ENCODE measurements around the gene RNF11. TPM values are rescaled to one million over a fixed set of nuclear protein-coding genes. Genes with fewer than 3 reads are reported as not detected.

RNF11 gene
- total and polyA plus RNA-seq, 4 donors = 24.1 to 102 (median 48.7) TPM

GRCh38 chr1:51193564-51193963, 42.5 kb upstream of the RNF11 start:
- H3K9ac ChIP-seq (ENCODE audit: low read depth in 1 of 2, low read length in 2 of 2) = no peak overlapping the region
- no peak overlapping the region for H3K27ac ChIP-seq (ENCODE audit: low read depth in 1 of 2, low read length in 2 of 2)
- H3K27me3 ChIP-seq (ENCODE audit: control insufficient read depth in 4 of 4, insufficient read depth in 4 of 4, low read length in 3 of 4) = no peaks in the 10 kb centered on the region
- TF ChIP-seq GABPA (IDR thresholded peaks at IDR 0.05 in 1 of 2, conservative IDR thresholded peaks at IDR 0.05 in 1 of 2) (no peak), FOXA1 (IDR thresholded peaks at IDR 0.05) (no peak), SP1 (IDR thresholded peaks at IDR 0.05) (no peak), HNF4G (IDR thresholded peaks at IDR 0.05) (no peak), REST (IDR thresholded peaks at IDR 0.05) (no peak), ZBTB33 (IDR thresholded peaks at IDR 0.05) (no peak), MAX (IDR thresholded peaks at IDR 0.05) (no peak), NR2F2 (IDR thresholded peaks at IDR 0.05) (no peak), EGR1 (IDR thresholded peaks at IDR 0.05; ENCODE audit: low read depth in 2 of 2) (no peak), CTCF (IDR thresholded peaks at IDR 0.05; ENCODE audit: low read depth, low read length, missing input control) (no peak), TAF1 (conservative IDR thresholded peaks at IDR 0.05) (no peak), JUND (IDR thresholded peaks at IDR 0.05) (no peak), RXRA (IDR thresholded peaks at IDR 0.05) (no peak), FOXA2 (IDR thresholded peaks at IDR 0.05) (no peak)
- no peaks in the 10 kb centered on the region for H3K9me3 ChIP-seq (ENCODE audit: control insufficient read depth in 4 of 4, low read length in 3 of 4)
- H3K4me3 ChIP-seq (ENCODE audit: low read depth in 1 of 3, low read length in 3 of 3) = no peak overlapping the region
- H3K4me1 ChIP-seq (ENCODE audit: control insufficient read depth in 4 of 4, insufficient read depth in 4 of 4, low read length in 3 of 4) = no peaks in the 10 kb centered on the region
- DNase-seq (ENCODE audit: low spot score) = no peak
- H3K36me3 ChIP-seq (ENCODE audit: control insufficient read depth in 4 of 4, insufficient read depth in 3 of 4, low read depth in 1 of 4, low read length in 3 of 4) = no peaks in the 10 kb centered on the region

- Histone ChIP-seq H3K4me3 (ENCODE audit: low read depth in 1 of 3, low read length in 3 of 3) (no peak overlapping the region), H3K9ac (ENCODE audit: low read depth in 1 of 2, low read length in 2 of 2) (no peak overlapping the region), H3K9me3 (ENCODE audit: control insufficient read depth in 4 of 4, low read length in 3 of 4) (no peaks in the 10 kb centered on the region), H3K27me3 (ENCODE audit: control insufficient read depth in 4 of 4, insufficient read depth in 4 of 4, low read length in 3 of 4) (no peaks in the 10 kb centered on the region), H3K36me3 (ENCODE audit: control insufficient read depth in 4 of 4, insufficient read depth in 3 of 4, low read depth in 1 of 4, low read length in 3 of 4) (no peaks in the 10 kb centered on the region), H3K4me1 (ENCODE audit: control insufficient read depth in 4 of 4, insufficient read depth in 4 of 4, low read length in 3 of 4) (no peaks in the 10 kb centered on the region), H3K27ac (ENCODE audit: low read depth in 1 of 2, low read length in 2 of 2) (no peak overlapping the region)
- 75% methylated on average over 3 of the region's 3 CpGs for WGBS
- no peak for DNase-seq (ENCODE audit: low spot score)
- TF ChIP-seq SP1 (IDR thresholded peaks at IDR 0.05) = no peak
- no peak for TF ChIP-seq HNF4A (conservative IDR thresholded peaks at IDR 0.05)
- no peak for TF ChIP-seq TAF1 (conservative IDR thresholded peaks at IDR 0.05)
- no peak for TF ChIP-seq ATF3 (IDR thresholded peaks at IDR 0.05)
- no peak for TF ChIP-seq YY1 (IDR thresholded peaks at IDR 0.05)
- TF ChIP-seq JUND (IDR thresholded peaks at IDR 0.05) = no peak
- no peak for TF ChIP-seq MAX (IDR thresholded peaks at IDR 0.05)
- no peak for TF ChIP-seq FOXA1 (IDR thresholded peaks at IDR 0.05)
- TF ChIP-seq EGR1 (IDR thresholded peaks at IDR 0.05; ENCODE audit: low read depth in 2 of 2) = no peak
- TF ChIP-seq GABPA (IDR thresholded peaks at IDR 0.05 in 1 of 2, conservative IDR thresholded peaks at IDR 0.05 in 1 of 2) = no peak
- no peak for TF ChIP-seq REST (IDR thresholded peaks at IDR 0.05)
Measured at GRCh38 chr1:51203121-51203873, 32.8 kb upstream of the RNF11 start.
